HL-60 (cell line): ENCODE data around the gene LRRC25.

Experiments
- DNase-seq, 2 experiments: peaks; one replicate each; pipeline ENCODE4 v3.0.0-alpha.2; 2010 to 2020; ENCODE audit warnings: low read depth in 1 of 2, low spot score in 1 of 2
- H3K27ac ChIP-seq: fragments of 250-450 bp; sonication (Bioruptor Pico); replicated peaks from 2 replicates; pipeline ENCODE4 v1.5.1; 2020; ENCODE audit warnings: mild to moderate bottlenecking, moderate library complexity
- H3K27me3 ChIP-seq: fragments of 250-450 bp; sonication (Bioruptor Pico); 2 replicates; pipeline ENCODE4 v1.5.1; 2021; ENCODE audit warnings: mild to moderate bottlenecking, moderate library complexity; ENCODE audit not compliant: insufficient read depth, poor library complexity, severe bottlenecking
- H3K4me3 ChIP-seq: replicated peaks from 2 replicates; pipeline ENCODE4 v1.5.1; 2011; ENCODE audit warnings: mild to moderate bottlenecking, control low read depth, low read length; ENCODE audit not compliant: insufficient read depth
- GABPA ChIP-seq: IDR thresholded peaks from 2 replicates; pipeline ENCODE4 v1.6.1; 2012; ENCODE audit warnings: low read depth
- POLR2AphosphoS5 ChIP-seq: IDR thresholded peaks from 2 replicates; pipeline ENCODE4 v1.6.1; 2012; ENCODE audit warnings: low read depth
- SPI1 ChIP-seq: IDR thresholded peaks from 2 replicates; pipeline ENCODE4 v1.6.1; 2012; ENCODE audit warnings: low read depth, mild to moderate bottlenecking, borderline replicate concordance
- TF ChIP-seq, protein P1 (sequence below): IDR thresholded peaks from one replicate; pipeline ENCODE4 v1.5.1; 2011; ENCODE audit warnings: low read length, control low read depth, inconsistent platforms; ENCODE audit not compliant: insufficient read depth
- TF ChIP-seq, protein P2 (sequence below): IDR thresholded peaks from 2 replicates; pipeline ENCODE4 v1.6.1; 2012; ENCODE audit warnings: low read depth; ENCODE audit not compliant: insufficient replicate concordance

The LRRC25 gene

DNA sequence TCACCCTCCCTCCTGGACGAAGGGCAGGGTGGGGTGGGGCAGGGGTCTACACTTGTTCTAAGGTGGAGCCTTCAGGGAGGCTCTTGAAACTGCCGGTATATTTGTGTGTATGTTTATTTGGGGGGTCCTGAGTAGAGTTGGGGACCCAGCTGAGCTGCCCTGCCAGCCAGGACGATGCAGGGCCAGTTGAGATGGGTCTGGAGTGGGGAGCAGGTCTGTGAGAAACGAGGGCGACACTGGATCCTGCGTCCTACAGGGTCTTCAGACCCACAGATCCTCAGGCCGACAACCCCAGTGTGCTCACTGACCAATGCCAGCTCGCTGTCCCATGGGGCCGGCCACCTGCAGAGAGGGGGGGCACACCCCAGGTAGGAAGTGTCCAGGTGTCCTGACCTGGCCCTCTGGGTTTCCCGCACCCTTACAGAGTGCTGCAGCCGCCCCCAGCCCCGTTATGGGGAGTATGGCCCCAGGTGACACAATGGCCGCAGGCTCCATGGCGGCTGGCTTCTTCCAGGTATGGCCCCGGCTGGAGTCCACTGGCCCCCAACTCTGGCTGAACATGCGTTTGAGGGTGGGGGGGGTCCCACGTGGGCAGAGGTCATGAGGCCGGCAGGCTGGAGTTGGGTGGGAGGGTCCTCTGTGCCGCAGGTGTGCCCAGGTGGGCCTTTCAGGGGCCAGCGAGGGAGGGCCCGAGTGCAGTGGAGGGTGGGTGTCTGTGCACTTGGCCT, 33.2 kb upstream of the LRRC25 start:
- no peak overlapping the region for H3K27ac ChIP-seq

DNA sequence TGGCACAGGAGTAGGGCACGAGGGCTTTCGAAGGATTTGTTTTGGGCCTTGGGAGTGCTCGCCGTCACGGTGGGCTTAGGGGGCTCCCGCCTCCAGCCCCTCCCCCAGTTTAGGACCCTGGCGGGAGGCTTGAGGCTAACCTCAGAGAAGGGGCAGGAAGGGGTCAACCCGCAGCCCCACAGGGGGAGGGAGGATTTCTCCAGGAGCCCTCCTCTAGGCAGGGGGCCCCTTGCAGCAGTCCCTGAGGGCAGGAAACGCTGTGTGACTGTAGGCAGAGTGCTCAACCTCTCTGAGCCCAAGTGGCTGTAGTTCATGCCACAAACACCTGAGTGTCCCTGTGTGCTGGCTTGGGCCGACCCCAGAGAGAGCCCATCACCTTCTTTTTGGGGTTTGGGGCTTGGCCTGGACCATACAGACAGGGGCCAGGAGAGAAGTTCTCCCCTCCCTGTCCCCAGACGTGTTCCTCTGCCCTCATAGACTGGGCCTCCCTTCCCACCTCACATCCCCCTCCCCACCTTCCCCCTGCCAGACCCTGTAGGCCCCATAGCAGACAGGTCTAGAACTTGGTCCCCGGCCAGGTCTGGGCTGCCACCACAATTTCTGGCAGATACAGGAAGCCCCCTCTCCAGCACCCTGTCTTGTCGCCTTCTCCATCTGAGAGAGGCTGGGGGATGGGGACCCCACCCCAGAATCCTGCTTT, 32.4 kb upstream of the LRRC25 start:
- Histone ChIP-seq H3K27ac (no peak overlapping the region), H3K27me3 (no peaks in the 10 kb centered on the region), H3K4me3 (no peak overlapping the region)
- TF ChIP-seq SPI1: no peak
- TF ChIP-seq GABPA: no peak
- no peak for TF ChIP-seq POLR2AphosphoS5
- TF ChIP-seq, protein P1, sequence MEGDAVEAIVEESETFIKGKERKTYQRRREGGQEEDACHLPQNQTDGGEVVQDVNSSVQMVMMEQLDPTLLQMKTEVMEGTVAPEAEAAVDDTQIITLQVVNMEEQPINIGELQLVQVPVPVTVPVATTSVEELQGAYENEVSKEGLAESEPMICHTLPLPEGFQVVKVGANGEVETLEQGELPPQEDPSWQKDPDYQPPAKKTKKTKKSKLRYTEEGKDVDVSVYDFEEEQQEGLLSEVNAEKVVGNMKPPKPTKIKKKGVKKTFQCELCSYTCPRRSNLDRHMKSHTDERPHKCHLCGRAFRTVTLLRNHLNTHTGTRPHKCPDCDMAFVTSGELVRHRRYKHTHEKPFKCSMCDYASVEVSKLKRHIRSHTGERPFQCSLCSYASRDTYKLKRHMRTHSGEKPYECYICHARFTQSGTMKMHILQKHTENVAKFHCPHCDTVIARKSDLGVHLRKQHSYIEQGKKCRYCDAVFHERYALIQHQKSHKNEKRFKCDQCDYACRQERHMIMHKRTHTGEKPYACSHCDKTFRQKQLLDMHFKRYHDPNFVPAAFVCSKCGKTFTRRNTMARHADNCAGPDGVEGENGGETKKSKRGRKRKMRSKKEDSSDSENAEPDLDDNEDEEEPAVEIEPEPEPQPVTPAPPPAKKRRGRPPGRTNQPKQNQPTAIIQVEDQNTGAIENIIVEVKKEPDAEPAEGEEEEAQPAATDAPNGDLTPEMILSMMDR: no peak
- TF ChIP-seq, protein P2, sequence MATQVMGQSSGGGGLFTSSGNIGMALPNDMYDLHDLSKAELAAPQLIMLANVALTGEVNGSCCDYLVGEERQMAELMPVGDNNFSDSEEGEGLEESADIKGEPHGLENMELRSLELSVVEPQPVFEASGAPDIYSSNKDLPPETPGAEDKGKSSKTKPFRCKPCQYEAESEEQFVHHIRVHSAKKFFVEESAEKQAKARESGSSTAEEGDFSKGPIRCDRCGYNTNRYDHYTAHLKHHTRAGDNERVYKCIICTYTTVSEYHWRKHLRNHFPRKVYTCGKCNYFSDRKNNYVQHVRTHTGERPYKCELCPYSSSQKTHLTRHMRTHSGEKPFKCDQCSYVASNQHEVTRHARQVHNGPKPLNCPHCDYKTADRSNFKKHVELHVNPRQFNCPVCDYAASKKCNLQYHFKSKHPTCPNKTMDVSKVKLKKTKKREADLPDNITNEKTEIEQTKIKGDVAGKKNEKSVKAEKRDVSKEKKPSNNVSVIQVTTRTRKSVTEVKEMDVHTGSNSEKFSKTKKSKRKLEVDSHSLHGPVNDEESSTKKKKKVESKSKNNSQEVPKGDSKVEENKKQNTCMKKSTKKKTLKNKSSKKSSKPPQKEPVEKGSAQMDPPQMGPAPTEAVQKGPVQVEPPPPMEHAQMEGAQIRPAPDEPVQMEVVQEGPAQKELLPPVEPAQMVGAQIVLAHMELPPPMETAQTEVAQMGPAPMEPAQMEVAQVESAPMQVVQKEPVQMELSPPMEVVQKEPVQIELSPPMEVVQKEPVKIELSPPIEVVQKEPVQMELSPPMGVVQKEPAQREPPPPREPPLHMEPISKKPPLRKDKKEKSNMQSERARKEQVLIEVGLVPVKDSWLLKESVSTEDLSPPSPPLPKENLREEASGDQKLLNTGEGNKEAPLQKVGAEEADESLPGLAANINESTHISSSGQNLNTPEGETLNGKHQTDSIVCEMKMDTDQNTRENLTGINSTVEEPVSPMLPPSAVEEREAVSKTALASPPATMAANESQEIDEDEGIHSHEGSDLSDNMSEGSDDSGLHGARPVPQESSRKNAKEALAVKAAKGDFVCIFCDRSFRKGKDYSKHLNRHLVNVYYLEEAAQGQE: no peak
- DNase-seq: no peak

More for the DNA sequence above, 33.2 kb upstream of the LRRC25 start:
- Histone ChIP-seq H3K4me3 (no peak overlapping the region), H3K27me3 (no peaks in the 10 kb centered on the region)
- no peak for DNase-seq
- no peak for TF ChIP-seq GABPA
- TF ChIP-seq, protein P1: no peak
- TF ChIP-seq, protein P2: no peak
- no peak for TF ChIP-seq SPI1
- no peak for TF ChIP-seq POLR2AphosphoS5

DNA sequence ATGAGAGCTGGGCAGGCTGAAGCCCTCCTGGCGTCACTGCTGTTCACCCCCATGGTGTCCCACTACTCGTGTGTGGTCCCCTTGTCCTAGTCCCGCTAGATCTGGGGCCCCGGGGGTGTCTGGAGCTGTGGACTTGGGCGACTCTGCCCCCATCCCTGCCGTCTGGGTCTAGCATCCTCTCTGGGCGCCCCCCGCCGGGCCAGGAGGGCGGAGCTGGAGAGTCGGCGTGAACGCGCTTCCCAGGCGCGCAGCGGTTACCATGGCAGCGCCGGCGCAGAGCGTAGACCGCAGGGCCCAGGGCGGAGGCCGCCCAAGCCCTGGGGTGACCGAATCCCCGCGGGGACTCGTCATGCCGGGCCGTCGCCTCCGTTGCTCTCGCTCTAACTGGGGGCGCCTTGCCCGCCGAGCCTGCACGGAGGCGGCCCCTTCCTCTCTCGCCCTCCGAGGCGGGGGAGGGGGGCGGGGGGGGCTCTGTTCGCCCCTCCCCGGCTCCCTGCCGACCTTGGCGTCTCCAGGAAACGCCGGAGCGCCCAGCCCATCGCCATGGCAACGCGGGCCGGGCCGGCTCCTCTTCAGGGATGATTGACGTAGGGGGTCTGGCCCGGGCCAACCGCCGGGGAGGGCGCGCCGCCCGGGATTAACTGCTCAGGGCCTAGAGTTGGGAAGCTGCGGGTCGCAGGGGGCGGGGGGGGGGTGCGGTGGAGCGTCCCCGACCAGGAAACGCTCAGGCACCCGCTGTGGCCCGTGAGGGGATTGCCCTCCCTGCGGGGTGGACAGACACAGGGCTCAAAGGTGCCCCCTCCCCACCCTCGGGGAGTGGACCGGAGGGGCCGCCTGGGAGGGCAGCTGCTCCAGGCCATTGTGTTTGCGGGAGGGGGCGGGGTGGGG, 31.6 kb upstream of the LRRC25 start:
- H3K27ac ChIP-seq: no peak overlapping the region
- no peak for DNase-seq
- TF ChIP-seq GABPA (no peak), SPI1 (no peak), POLR2AphosphoS5 (no peak)
- TF ChIP-seq, protein P2: no peak
- TF ChIP-seq, protein P1: no peak
- no peaks in the 10 kb centered on the region for H3K27me3 ChIP-seq
- no peak overlapping the region for H3K4me3 ChIP-seq
